Testis (tissue), 2 donors: ENCODE data around the gene RRP1.

ENCODE experiments used
- CTCF ChIP-seq, 3 experiments: fragments of 450-650 bp in 2 of 3; fragments of 200-600 bp in 1 of 3; sonication (generic) in 1 of 3; IDR thresholded peaks; one replicate each; pipeline ENCODE4 v1.5.1; 2016 to 2019; ENCODE audit warnings: antibody characterized with exemption in 3 of 3, mild to moderate bottlenecking in 2 of 3, moderate library complexity in 1 of 3
- POLR2A ChIP-seq: fragments of 450-650 bp; IDR thresholded peaks from one replicate; pipeline ENCODE4 v1.6.1; 2017; ENCODE audit warnings: antibody characterized with exemption, mild to moderate bottlenecking, moderate library complexity

DNA sequence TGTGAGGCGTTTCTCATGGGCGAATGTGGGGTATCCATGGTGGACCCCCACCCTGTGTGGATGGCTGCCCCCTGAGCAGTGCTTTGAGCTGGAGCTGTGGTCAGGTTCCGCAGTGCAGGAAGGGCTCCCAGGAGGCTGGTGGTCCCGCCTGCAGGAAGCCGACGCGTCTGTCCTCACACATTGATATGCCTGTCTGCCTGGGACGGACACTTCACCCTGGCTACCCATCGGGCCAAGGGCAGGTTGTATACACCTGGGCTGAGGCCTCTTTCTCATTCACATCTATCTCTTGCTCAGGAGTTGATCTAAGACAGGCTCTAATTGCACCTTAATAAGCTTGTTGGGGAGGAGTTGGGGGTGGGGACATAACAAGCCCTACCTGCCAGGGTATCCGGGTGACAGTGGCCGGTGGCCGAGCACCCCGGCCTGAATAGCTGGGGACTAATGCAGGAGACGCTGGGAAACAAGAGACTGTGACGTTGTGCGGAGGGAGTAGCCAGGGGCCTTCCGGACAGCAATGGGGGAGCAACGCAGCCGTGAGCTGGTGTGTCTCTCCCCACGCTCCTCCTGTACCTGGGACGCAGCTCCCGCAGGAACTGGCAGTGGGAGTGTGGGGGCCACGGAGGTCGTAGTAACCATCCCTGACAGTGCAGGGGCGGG lies 48.8 kb upstream of the RRP1 start:
- TF ChIP-seq CTCF (IDR thresholded peaks at IDR 0.05): no peak
- TF ChIP-seq POLR2A: no peak
